Subcutaneous adipose tissue (tissue), 4 donors: Measurements from ENCODE around the gene NR6A1. TPM values are rescaled to one million over a fixed set of nuclear protein-coding genes. Genes with fewer than 3 reads are reported as not detected.

ENCODE experiments used
- CTCF ChIP-seq: fragments of 450-650 bp; IDR thresholded peaks from one replicate; pipeline ENCODE4 v1.5.1; 2016; ENCODE audit warnings: low read depth, mild to moderate bottlenecking, control low read depth, antibody characterized with exemption, moderate library complexity
- total RNA-seq, 4 donors: library from RNA; depleted of rRNA; stranded (reverse); fragments of >200 nt; gene quantifications; one replicate each; pipeline ENCODE4 v1.1.0, GENCODE V29; 2016

The NR6A1 gene
- total RNA-seq, 4 donors from 2014 or later, result 0.65 to 4.4 (median 1.6) TPM

GRCh38 chr9:124802426-124802825 lies 31.3 kb upstream of the NR6A1 start:
- TF ChIP-seq CTCF, result no peak

GRCh38 chr9:124801356-124801755 lies 30.2 kb upstream of the NR6A1 start:
- no peak for TF ChIP-seq CTCF

- TF ChIP-seq CTCF, result no peak
Observed at GRCh38 chr9:124800306-124801259, 29.5 kb upstream of the NR6A1 start.

- TF ChIP-seq CTCF, result no peak
Observed at GRCh38 chr9:124799274-124800006, 28.3 kb upstream of the NR6A1 start.

- no peak for TF ChIP-seq CTCF
Observed at GRCh38 chr9:124797343-124798103, 26.4 kb upstream of the NR6A1 start.

- TF ChIP-seq CTCF, result no peak
Observed at GRCh38 chr9:124795881-124796431, 24.8 kb upstream of the NR6A1 start.
